ENCODE results near the gene PTPRN. TPM values are rescaled to one million over a fixed set of nuclear protein-coding genes. Genes with fewer than 3 reads are reported as not detected.

Gene PTPRN
- total RNA-seq, 4 donors from 2014 or later = 0.58 to 3.0 (median 1.9) TPM; not detected in 1

GRCh38 chr2:219244789-219245147 lies 64.4 kb downstream of the PTPRN start:
- WGBS, 2 donors (ENCODE audit: low coverage in 1 of 2) = 42 to 66% methylated on average over 4 of the region's 6 CpGs

DNA sequence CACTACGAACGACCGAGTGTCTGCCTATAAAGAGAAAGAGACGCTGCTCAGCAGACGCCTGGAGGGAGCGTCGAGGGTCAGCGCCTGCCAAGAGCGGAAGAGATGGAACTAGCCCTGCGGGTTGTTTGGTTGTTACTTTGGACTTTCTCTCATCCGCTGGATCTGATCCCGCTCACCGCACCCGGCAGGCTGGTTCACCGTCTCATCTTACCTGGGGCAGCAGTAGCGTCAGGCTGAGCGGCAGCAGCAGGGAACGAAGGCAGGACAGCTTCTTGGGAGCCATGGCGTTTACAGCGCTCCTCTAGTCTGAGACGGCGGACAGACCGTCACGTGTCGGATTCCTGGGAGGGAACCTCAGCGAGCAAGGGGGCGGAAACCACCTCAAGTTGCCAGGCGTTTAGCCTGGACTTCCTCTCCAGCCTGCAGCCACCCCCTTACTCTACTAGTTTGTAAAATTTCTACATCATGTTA lies 65.9 kb downstream of the PTPRN start:
- no peaks in the 10 kb centered on the region for H3K27me3 ChIP-seq
- H3K4me3 ChIP-seq = peak overlapping the region in 1 of 2 donors; percentile 36
- H3K36me3 ChIP-seq = peaks cover 0 to 32% of the 10 kb centered on the region in 2 donors
- ATAC-seq = no peak
- TF ChIP-seq, protein P1, sequence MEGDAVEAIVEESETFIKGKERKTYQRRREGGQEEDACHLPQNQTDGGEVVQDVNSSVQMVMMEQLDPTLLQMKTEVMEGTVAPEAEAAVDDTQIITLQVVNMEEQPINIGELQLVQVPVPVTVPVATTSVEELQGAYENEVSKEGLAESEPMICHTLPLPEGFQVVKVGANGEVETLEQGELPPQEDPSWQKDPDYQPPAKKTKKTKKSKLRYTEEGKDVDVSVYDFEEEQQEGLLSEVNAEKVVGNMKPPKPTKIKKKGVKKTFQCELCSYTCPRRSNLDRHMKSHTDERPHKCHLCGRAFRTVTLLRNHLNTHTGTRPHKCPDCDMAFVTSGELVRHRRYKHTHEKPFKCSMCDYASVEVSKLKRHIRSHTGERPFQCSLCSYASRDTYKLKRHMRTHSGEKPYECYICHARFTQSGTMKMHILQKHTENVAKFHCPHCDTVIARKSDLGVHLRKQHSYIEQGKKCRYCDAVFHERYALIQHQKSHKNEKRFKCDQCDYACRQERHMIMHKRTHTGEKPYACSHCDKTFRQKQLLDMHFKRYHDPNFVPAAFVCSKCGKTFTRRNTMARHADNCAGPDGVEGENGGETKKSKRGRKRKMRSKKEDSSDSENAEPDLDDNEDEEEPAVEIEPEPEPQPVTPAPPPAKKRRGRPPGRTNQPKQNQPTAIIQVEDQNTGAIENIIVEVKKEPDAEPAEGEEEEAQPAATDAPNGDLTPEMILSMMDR (IDR thresholded peaks at IDR 0.05) = no peak
- 21 to 35% methylated on average over 7 to 14 of the region's 28 CpGs for WGBS, 2 donors (ENCODE audit: low coverage in 1 of 2)
- peak overlapping the region in 2 of 4 donors; percentile 7 to 33 for H3K27ac ChIP-seq
- H3K4me1 ChIP-seq = peaks cover 3 to 35% (median 8%) of the 10 kb centered on the region in 3 donors
- H3K9me3 ChIP-seq = no peaks in the 10 kb centered on the region

More at GRCh38 chr2:219244789-219245147, 64.4 kb downstream of the PTPRN start:
- Histone ChIP-seq H3K36me3 (peaks cover 0 to 30% of the 10 kb centered on the region in 2 donors), H3K27ac (peak overlapping the region; percentile 89 to 96 (median 93)), H3K4me1 (peaks cover 3 to 49% (median 16%) of the 10 kb centered on the region in 3 donors), H3K27me3 (no peaks in the 10 kb centered on the region), H3K9me3 (no peaks in the 10 kb centered on the region), H3K4me3 (peak overlapping the region; percentile 66 to 90)
- TF ChIP-seq, protein P1 (IDR thresholded peaks at IDR 0.05) = no peak
- TF ChIP-seq POLR2A (IDR thresholded peaks at IDR 0.05) = no peak
- no peak for TF ChIP-seq POLR2AphosphoS5 (IDR thresholded peaks at IDR 0.05)
- no peak for TF ChIP-seq EP300 (IDR thresholded peaks at IDR 0.05)
- no peak for ATAC-seq

Small RNAs within 50 kb of the gene (small RNA-seq; reads per million reads assigned to genes)
- gene AC053503.3 (0 reads per million in 4 donors), gene MIR153-1 (0 to 1.4 (median 0.06) reads per million in 4 donors)

Other genes with a start within 250 kb of the PTPRN start
- gene IHH, start 248.5 kb downstream of the PTPRN start, total RNA-seq = under 1 TPM in 1 of 4 donors, not detected in 3; 0.23 TPM
- gene NHEJ1, start 148.6 kb downstream of the PTPRN start, total RNA-seq = 10 to 100 TPM; 12.8 to 25.5 (median 17.4) TPM
- 1 to 10 TPM in 1 of 4 donors, under 1 TPM in 2, not detected in 1; 0.23 to 1.1 (median 0.27) TPM for gene SLC23A3, start 139.4 kb downstream of the PTPRN start, total RNA-seq
- 10 to 100 TPM; 50.6 to 82.0 (median 66.0) TPM for gene CNPPD1, start 132.5 kb downstream of the PTPRN start, total RNA-seq
- gene RETREG2, start 131.1 kb downstream of the PTPRN start, total RNA-seq = 10 to 100 TPM; 49.8 to 63.7 (median 57.6) TPM
- gene ZFAND2B, start 102.6 kb downstream of the PTPRN start, total RNA-seq = 10 to 100 TPM; 34.7 to 44.5 (median 37.6) TPM
- 10 to 100 TPM; 11.4 to 19.6 (median 16.8) TPM for gene ABCB6, start 90.4 kb downstream of the PTPRN start, total RNA-seq
- 10 to 100 TPM; 39.8 to 82.6 (median 47.0) TPM for gene ATG9A, start 79.8 kb downstream of the PTPRN start, total RNA-seq
- gene ANKZF1, start 79.6 kb downstream of the PTPRN start, total RNA-seq = 10 to 100 TPM; 24.3 to 48.4 (median 25.1) TPM
- 1 to 10 TPM; 5.9 to 9.7 (median 6.6) TPM for gene GLB1L, start 64.0 kb downstream of the PTPRN start, total RNA-seq
- 10 to 100 TPM; 10.2 to 14.0 (median 11.6) TPM for gene STK16, start 63.9 kb downstream of the PTPRN start, total RNA-seq
- not detected for gene TUBA4B, start 56.2 kb downstream of the PTPRN start, total RNA-seq
- gene TUBA4A, start 55.5 kb downstream of the PTPRN start, total RNA-seq = 10 to 100 TPM; 33.2 to 89.3 (median 56.2) TPM
- 10 to 100 TPM; 45.3 to 76.1 (median 54.9) TPM for gene DNAJB2, start 30.0 kb downstream of the PTPRN start, total RNA-seq
- not detected for gene RESP18, start 23.3 kb upstream of the PTPRN start, total RNA-seq
- 10 to 100 TPM; 37.8 to 76.9 (median 59.2) TPM for gene DNPEP, start 78.5 kb upstream of the PTPRN start, total RNA-seq
- gene DES, start 109.0 kb upstream of the PTPRN start, total RNA-seq = over 10,000 TPM; 10,852 to 31,720 (median 15,007) TPM
- gene SPEG, start 125.4 kb upstream of the PTPRN start, total RNA-seq = 100 to 1,000 TPM in 3 of 4 donors, 10 to 100 TPM in 1; 90.2 to 307 (median 214) TPM
- 10 to 100 TPM; 11.3 to 26.4 (median 14.2) TPM for gene GMPPA, start 189.5 kb upstream of the PTPRN start, total RNA-seq
- gene ASIC4, start 205.1 kb upstream of the PTPRN start, total RNA-seq = under 1 TPM in 1 of 4 donors, not detected in 3; 0.16 TPM
- 10 to 100 TPM; 36.0 to 66.0 (median 54.8) TPM for gene CHPF, start 234.4 kb upstream of the PTPRN start, total RNA-seq
- 1 to 10 TPM; 1.6 to 9.5 (median 4.1) TPM for gene TMEM198, start 234.6 kb upstream of the PTPRN start, total RNA-seq

Measured in gastroesophageal sphincter (tissue), 4 donors.